Heart right ventricle (tissue), 16 donors: ENCODE measurements around the gene CFDP1. TPM values are rescaled to one million over a fixed set of nuclear protein-coding genes. Genes with fewer than 3 reads are reported as not detected.

Experiments used
- ATAC-seq, 8 donors: fragments of 200-7000 bp; cut with Tn5 transposase; one replicate each; pipeline ENCODE4 v1.9.1; 2020; ENCODE audit warnings: mild to moderate bottlenecking in 8 of 8, moderate library complexity in 8 of 8, moderate number of reproducible peaks in 1 of 8
- DNase-seq, 2 donors: peaks; one replicate each; pipeline ENCODE4 v3.0.0-alpha.2; 2020
- H3K27ac ChIP-seq, 10 donors: fragments of 200-600 bp; sonication (generic) in 2 of 10; one replicate each; pipeline versions ENCODE4 v1.5.0 to v1.8.0; 2020 to 2022; ENCODE audit warnings: mild to moderate bottlenecking in 3 of 10
- H3K27me3 ChIP-seq, 7 donors: fragments of 200-600 bp; one replicate each; pipeline ENCODE4 v1.8.0; 2021 to 2022; ENCODE audit warnings: mild to moderate bottlenecking in 2 of 7
- H3K36me3 ChIP-seq, 9 donors: fragments of 200-600 bp; sonication (generic) in 1 of 9; one replicate each; pipeline versions ENCODE4 v1.5.0 to v1.8.0; 2020 to 2022; ENCODE audit warnings: mild to moderate bottlenecking in 2 of 9
- H3K4me1 ChIP-seq, 9 donors: fragments of 200-600 bp; sonication (generic) in 1 of 9; one replicate each; pipeline versions ENCODE4 v1.5.0 to v1.8.0; 2020 to 2022; ENCODE audit warnings: mild to moderate bottlenecking in 4 of 9
- H3K4me3 ChIP-seq, 10 donors: fragments of 200-600 bp; sonication (generic) in 2 of 10; one replicate each; pipeline versions ENCODE4 v1.5.0 to v1.8.0; 2020 to 2022; ENCODE audit warnings: mild to moderate bottlenecking in 7 of 10, moderate library complexity in 2 of 10
- H3K9me3 ChIP-seq, 11 donors: fragments of 200-600 bp in 10 of 11; sonication (generic) in 2 of 11; one replicate each; pipeline versions ENCODE4 v1.5.0 to v1.8.0; 2013 to 2022; ENCODE audit warnings: mild to moderate bottlenecking in 2 of 11, control low read depth in 1 of 11, moderate library complexity in 1 of 11
- CTCF ChIP-seq, 9 donors: fragments of 200-600 bp; sonication (generic) in 2 of 9; IDR thresholded peaks; one replicate each; pipeline versions ENCODE4 v1.5.0 to v1.8.0; 2021 to 2022; ENCODE audit warnings: antibody characterized with exemption in 9 of 9, mild to moderate bottlenecking in 5 of 9, moderate library complexity in 1 of 9
- WGBS, 2 donors: extraction: QIAGEN DNeasy Blood & Tissue Kit; methylation state at CpG; one replicate each; pipeline ENCODE4 v1.1.7; 2013; ENCODE audit warnings: inconsistent platforms in 1 of 2; 5-methylcytosine and 5-hydroxymethylcytosine counted together
- intact Hi-C, 10 donors: fragments of 100-400 bp; cut with DNase I; formaldehyde crosslinking; loops; one replicate each; pipeline versions ENCODE4 v1.11.1 to v1.14.2; 2022
- polyA plus RNA-seq, 2 donors: library from polyadenylated mRNA; stranded (reverse); fragments of 200-250 nt; gene quantifications; one replicate each; pipeline ENCODE4 v1.2.3, GENCODE V29; 2013
- total RNA-seq, 10 donors: library from RNA; stranded (reverse); fragmentation: NEBNext Ultra II Directional in 3 of 10; extraction: Animal tissue kit (Norgen Biotek cat#: 25700) in 3 of 10; gene quantifications; one replicate each; pipeline versions ENCODE4 v1.2.1 to v1.2.4, GENCODE V29; 2021 to 2023
- donor health status: Arrhythmogenic right ventricular cardiomyopathy.
- donor health status: ischemic (EF 13 %, LVEDD 7.1; RV severe dilation, severe dysfunction).
- donor health status: healthy with polysubstance abuse.
- donor health status: DM: no; HTN: yes; CAD: no.
- donor health status: DM: no; HTN: no; CAD: no.
- donor health status: ischemic (EF 25% LVEDD 6.9; RV normal size, moderate dysfunction).
- donor health status: ischemic (EF 25% LVEDD 5.7; RV mildly dilated, moderate dysfunction).
- donor health status: healthy.
- donor health status: DM: yes; HTN: yes; CAD: no.
- donor health status: Ischemic cardiomyopathy.
- donor health status: ischemic (EF 35%, LVEDD 5.7; RV mildly dilated, moderate dysfunction).
- donor health status: nonischemic (EF 11% LVEDD 7.7; RV severe dilation, severe dysfunction).
- donor health status: DM: yes; HTN: yes; CAD: no.
- donor health status: PGD.
- donor health status: ischemic (EF 29% LVEDD 5.4; RV normal size, mild dysfunction).
- donor health status: nonischemic (EF 23%, LVEDD 6.1; RV moderate dilation, normal function).

Gene CFDP1
- total and polyA plus RNA-seq, 12 donors, result 19.0 to 63.6 (median 25.0) TPM

GRCh38 chr16:75306099-75306762 is 127.1 kb downstream of the CFDP1 start:
- peak overlapping the region; percentile 57 to 89 (median 83) for H3K27ac ChIP-seq
- intact Hi-C loops, result loop anchor here in 5 of 10 donors (5.0 to 10.0 kb wide), 5 partner anchors 39 to 79 kb away; partner anchors contain the start of gene BCAR1 (in 1 of the 5)
- H3K4me1 ChIP-seq, result peaks cover 14 to 36% (median 31%) of the 10 kb centered on the region in 9 donors
- no peaks in the 10 kb centered on the region for H3K9me3 ChIP-seq
- 60 to 63% methylated on average over 9 of the region's 9 CpGs for WGBS, 2 donors
- TF ChIP-seq CTCF (IDR thresholded peaks at IDR 0.05), result no peak
- DNase-seq (no peak), ATAC-seq (peak in 7 of 8 donors; percentile 32 to 76 (median 63))
- peaks cover 0 to 18% (median 0%) of the 10 kb centered on the region in 7 donors for H3K27me3 ChIP-seq
- H3K4me3 ChIP-seq, result peak overlapping the region in 2 of 10 donors; percentile 3 to 4
- peaks cover 0 to 31% (median 6%) of the 10 kb centered on the region in 9 donors for H3K36me3 ChIP-seq

DNA sequence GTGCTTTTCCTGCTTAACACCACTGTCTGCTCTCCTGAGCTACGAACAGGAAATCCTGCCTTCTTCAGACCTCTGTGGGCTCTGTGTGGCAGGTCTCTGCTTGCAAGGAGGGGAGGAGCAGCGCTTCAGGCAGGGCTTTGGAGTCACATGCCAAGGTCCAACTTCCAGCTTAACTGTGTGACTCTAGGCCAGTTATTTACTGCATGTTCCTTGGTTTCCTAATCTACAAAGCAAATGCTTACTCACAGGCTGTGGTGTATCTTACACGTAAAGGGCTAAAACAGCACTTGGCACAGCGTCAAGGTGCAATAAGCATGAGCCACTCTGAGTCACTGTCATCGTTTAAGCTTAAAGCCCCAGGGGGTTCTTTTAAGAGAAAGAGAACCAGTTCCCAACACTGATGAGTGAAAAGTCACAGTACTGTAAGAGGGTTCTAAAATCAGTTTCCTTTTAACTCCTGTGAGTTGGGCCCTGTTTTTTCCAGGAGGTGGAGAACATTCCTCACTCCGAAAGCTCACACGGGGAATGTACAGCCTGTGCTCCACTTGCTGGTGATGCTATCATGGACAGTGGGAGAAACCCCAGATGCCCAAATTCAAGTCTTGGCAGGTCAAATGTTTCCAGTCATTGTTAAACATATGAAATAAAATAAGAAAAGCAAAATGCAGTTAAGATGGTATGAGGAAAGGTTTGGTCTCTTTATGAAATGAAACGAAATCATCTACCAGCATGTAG is 127.8 kb downstream of the CFDP1 start:
- peak overlapping the region in 3 of 10 donors; percentile 3 to 5 (median 4) for H3K4me3 ChIP-seq
- H3K9me3 ChIP-seq, result no peaks in the 10 kb centered on the region
- H3K36me3 ChIP-seq, result peaks cover 0 to 38% (median 11%) of the 10 kb centered on the region in 9 donors
- H3K27me3 ChIP-seq, result peaks cover 0 to 18% (median 0%) of the 10 kb centered on the region in 7 donors
- intact Hi-C loops, result loop anchor here in 5 of 10 donors (5.0 to 10.0 kb wide), 5 partner anchors 38 to 79 kb away; partner anchors contain the start of gene BCAR1 (in 1 of the 5)
- DNase-seq (peak; percentile 41 to 63), ATAC-seq (peak; percentile 80 to 94 (median 92))
- 18 to 26% methylated on average over 8 of the region's 8 CpGs for WGBS, 2 donors
- TF ChIP-seq CTCF (IDR thresholded peaks at IDR 0.05), result peak in 1 of 9 donors; percentile 15
- H3K27ac ChIP-seq, result peak overlapping the region; percentile 57 to 89 (median 83)
- peaks cover 14 to 35% (median 29%) of the 10 kb centered on the region in 9 donors for H3K4me1 ChIP-seq

DNA sequence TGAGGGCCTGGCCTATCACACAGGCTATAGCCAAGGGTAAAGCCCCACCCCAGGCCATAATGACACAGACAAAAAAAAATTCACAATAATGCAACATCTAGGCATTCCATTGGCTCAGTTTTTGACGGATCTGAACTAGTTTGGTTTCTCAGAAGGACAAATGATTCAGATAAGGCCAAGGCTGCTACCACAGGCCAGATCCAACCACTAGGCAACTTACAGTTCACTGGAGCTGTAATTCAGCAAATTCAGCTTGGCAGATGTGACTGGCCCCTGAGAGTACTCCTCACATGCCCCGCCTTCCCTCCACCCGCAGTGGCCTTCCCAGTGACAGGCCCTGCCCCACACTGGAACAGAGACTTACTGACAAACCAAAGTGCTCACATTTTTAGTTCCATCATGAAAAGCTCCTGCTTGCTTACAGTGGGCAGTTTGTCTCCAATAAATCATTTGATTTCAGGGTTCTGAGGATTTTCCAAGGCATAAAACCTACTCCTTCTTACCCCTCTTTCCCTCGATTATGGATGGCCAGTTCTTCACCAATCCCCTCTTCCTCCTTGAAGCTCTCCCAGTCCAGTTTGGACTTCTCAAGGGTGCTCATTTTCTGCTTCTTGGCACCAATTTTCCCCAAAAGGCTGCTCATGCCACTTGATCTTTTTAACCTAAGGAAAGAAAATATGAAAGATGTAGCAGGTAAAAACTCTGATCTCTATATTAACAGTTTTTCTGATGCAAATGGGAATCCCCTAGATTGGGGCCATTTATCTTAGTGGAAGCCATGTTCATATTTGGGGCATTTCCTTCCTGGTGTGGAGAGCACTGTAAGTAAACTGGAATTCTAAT is 128.6 kb downstream of the CFDP1 start:
- ATAC-seq (peak; percentile 34 to 68 (median 56)), DNase-seq (peak; percentile 35 to 41)
- TF ChIP-seq CTCF (IDR thresholded peaks at IDR 0.05), result no peak
- peaks cover 14 to 35% (median 29%) of the 10 kb centered on the region in 9 donors for H3K4me1 ChIP-seq
- H3K36me3 ChIP-seq, result peaks cover 0 to 46% (median 11%) of the 10 kb centered on the region in 9 donors
- H3K27ac ChIP-seq, result peak overlapping the region; percentile 57 to 89 (median 83)
- 47 to 49% methylated on average over 4 of the region's 4 CpGs for WGBS, 2 donors
- peaks cover 0 to 12% (median 0%) of the 10 kb centered on the region in 7 donors for H3K27me3 ChIP-seq
- intact Hi-C loops, result loop anchor here in 7 of 10 donors (5.0 to 10.0 kb wide), 6 partner anchors 37 to 80 kb away; partner anchors contain the start of gene BCAR1 (in 1 of the 7)
- H3K9me3 ChIP-seq, result no peaks in the 10 kb centered on the region
- H3K4me3 ChIP-seq, result no peak overlapping the region
